Esophagus muscularis mucosa (tissue), 3 donors: Measurements from ENCODE around the gene THOP1.

Source experiments
- POLR2A ChIP-seq: fragments of 450-650 bp; IDR thresholded peaks from one replicate; pipeline ENCODE4 v1.6.1; 2017; ENCODE audit warnings: antibody characterized with exemption, moderate library complexity, mild to moderate bottlenecking, low read depth
- POLR2AphosphoS5 ChIP-seq, 2 donors: sonication (generic); formaldehyde crosslinking; IDR thresholded peaks; one replicate each; pipeline ENCODE4 v1.6.1; 2017; ENCODE audit warnings: antibody characterized with exemption in 2 of 2
- TF ChIP-seq, protein P1 (sequence below), 3 experiments: fragments of 200-600 bp in 2 of 3; fragments of 450-650 bp in 1 of 3; sonication (generic) in 2 of 3; IDR thresholded peaks; one replicate each; pipeline ENCODE4 v1.5.1; 2017 to 2019; ENCODE audit warnings: antibody characterized with exemption in 3 of 3, mild to moderate bottlenecking in 2 of 3, moderate library complexity in 1 of 3

DNA sequence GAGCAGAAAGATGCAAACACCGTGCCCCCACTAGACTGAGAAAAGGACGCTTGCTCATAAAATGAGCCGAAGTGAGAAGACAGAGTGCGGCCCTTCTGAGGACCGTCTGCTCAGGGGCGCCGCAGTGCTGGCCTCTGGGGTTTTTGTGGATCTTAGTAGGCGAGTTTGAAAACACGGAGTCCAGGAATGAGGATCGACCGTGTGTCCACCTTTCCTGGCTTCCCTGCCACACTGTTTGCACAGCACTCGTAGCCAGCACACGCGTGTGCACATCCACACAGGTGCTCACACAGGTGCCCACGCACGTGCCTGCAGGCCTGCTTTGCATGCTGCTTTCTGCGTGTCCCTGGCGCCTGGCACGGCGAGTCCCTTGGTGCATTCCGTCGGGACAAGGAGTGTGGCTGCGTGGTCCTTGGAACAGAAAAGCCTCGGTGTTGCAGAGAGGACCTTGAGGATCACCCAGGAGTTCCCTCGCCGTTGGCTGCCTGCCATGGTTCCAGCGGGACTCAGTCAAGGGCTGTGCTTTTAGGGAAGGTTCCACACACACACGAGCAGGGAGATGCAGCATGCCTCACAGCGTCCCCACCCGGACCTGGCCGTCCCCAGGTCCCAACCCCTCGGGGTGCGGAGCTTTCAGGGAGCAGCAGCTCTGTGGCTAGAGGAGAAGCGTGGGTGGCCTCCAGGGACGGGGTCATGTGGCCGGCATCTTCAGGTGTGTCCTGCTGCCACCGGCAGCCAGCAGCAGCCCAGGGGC is 24.3 kb downstream of the THOP1 start:
- TF ChIP-seq POLR2AphosphoS5 (IDR thresholded peaks at IDR 0.05) (no peak), POLR2A (no peak)
- TF ChIP-seq, protein P1, sequence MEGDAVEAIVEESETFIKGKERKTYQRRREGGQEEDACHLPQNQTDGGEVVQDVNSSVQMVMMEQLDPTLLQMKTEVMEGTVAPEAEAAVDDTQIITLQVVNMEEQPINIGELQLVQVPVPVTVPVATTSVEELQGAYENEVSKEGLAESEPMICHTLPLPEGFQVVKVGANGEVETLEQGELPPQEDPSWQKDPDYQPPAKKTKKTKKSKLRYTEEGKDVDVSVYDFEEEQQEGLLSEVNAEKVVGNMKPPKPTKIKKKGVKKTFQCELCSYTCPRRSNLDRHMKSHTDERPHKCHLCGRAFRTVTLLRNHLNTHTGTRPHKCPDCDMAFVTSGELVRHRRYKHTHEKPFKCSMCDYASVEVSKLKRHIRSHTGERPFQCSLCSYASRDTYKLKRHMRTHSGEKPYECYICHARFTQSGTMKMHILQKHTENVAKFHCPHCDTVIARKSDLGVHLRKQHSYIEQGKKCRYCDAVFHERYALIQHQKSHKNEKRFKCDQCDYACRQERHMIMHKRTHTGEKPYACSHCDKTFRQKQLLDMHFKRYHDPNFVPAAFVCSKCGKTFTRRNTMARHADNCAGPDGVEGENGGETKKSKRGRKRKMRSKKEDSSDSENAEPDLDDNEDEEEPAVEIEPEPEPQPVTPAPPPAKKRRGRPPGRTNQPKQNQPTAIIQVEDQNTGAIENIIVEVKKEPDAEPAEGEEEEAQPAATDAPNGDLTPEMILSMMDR (IDR thresholded peaks at IDR 0.05) = no peak
